NT2/D1 (cell line): ENCODE measurements around the gene ALDH3B2.

Source experiments
- DNase-seq: peaks from one replicate; pipeline ENCODE4 v3.0.0-alpha.2; 2011; ENCODE audit warnings: low read depth, low spot score
- H3K27me3 ChIP-seq: 2 replicates; pipeline ENCODE4 v1.6.0; 2011; ENCODE audit warnings: mild to moderate bottlenecking; ENCODE audit not compliant: insufficient read length, insufficient read depth
- H3K36me3 ChIP-seq: 2 replicates; pipeline ENCODE4 v1.6.1; 2011; ENCODE audit warnings: mild to moderate bottlenecking, low read length, mixed read lengths; ENCODE audit not compliant: insufficient read depth, insufficient read length
- H3K4me1 ChIP-seq: 2 replicates; pipeline ENCODE4 v1.5.1; 2011; ENCODE audit not compliant: insufficient read depth, insufficient read length
- H3K4me3 ChIP-seq: 2 replicates; pipeline ENCODE4 v1.5.1; 2011; ENCODE audit warnings: low read depth; ENCODE audit not compliant: insufficient read length
- H3K9ac ChIP-seq: 2 replicates; pipeline ENCODE4 v1.6.0; 2011; ENCODE audit warnings: low read depth; ENCODE audit not compliant: insufficient read length
- H3K9me3 ChIP-seq: 2 replicates; pipeline ENCODE4 v1.5.1; 2011; ENCODE audit warnings: mild to moderate bottlenecking, low read length; ENCODE audit not compliant: insufficient read depth
- SUZ12 ChIP-seq: IDR thresholded peaks from 2 replicates; pipeline ENCODE4 v1.6.1; 2011; ENCODE audit not compliant: insufficient read length, insufficient read depth; ENCODE audit errors: extremely low read depth
- YY1 ChIP-seq: IDR thresholded peaks from 2 replicates; pipeline ENCODE4 v1.6.1; 2011; ENCODE audit not compliant: insufficient read length, insufficient read depth
- ZNF274 ChIP-seq: IDR thresholded peaks from 2 replicates; pipeline ENCODE4 v1.6.1; 2011; ENCODE audit warnings: mild to moderate bottlenecking, low read depth, low read length

Gene ALDH3B2

GRCh38 chr11:67680696-67681470, 6.5 kb upstream of the ALDH3B2 start:
- Histone ChIP-seq H3K9ac (no peak overlapping the region), H3K4me3 (no peak overlapping the region)

GRCh38 chr11:67675058-67675747, 780 bp upstream of the ALDH3B2 start:
- Histone ChIP-seq H3K36me3 (no peaks in the 10 kb centered on the region), H3K9me3 (no peaks in the 10 kb centered on the region), H3K4me3 (no peak overlapping the region), H3K27me3 (peaks cover 3% of the 10 kb centered on the region), H3K4me1 (peaks cover 7% of the 10 kb centered on the region), H3K9ac (no peak overlapping the region)
- no peak for DNase-seq
- TF ChIP-seq ZNF274 (no peak), SUZ12 (no peak), YY1 (no peak)

More at GRCh38 chr11:67680696-67681470, 6.5 kb upstream of the ALDH3B2 start:
- TF ChIP-seq YY1 = no peak
- H3K36me3 ChIP-seq = no peaks in the 10 kb centered on the region
- H3K27me3 ChIP-seq = no peaks in the 10 kb centered on the region
- no peaks in the 10 kb centered on the region for H3K9me3 ChIP-seq
- no peak for DNase-seq
- H3K4me1 ChIP-seq = no peaks in the 10 kb centered on the region

GRCh38 chr11:67673902-67674301, 521 bp downstream of the ALDH3B2 start:
- TF ChIP-seq SUZ12 (no peak), ZNF274 (no peak), YY1 (no peak)
- peaks cover 3% of the 10 kb centered on the region for H3K27me3 ChIP-seq
- no peaks in the 10 kb centered on the region for H3K9me3 ChIP-seq
- no peak overlapping the region for H3K9ac ChIP-seq
- DNase-seq = no peak
- H3K4me1 ChIP-seq = peaks cover 7% of the 10 kb centered on the region
- no peak overlapping the region for H3K4me3 ChIP-seq
- no peaks in the 10 kb centered on the region for H3K36me3 ChIP-seq

- Histone ChIP-seq H3K27me3 (peaks cover 3% of the 10 kb centered on the region), H3K36me3 (no peaks in the 10 kb centered on the region), H3K4me3 (no peak overlapping the region), H3K4me1 (peaks cover 7% of the 10 kb centered on the region), H3K9ac (no peak overlapping the region), H3K9me3 (no peaks in the 10 kb centered on the region)
- DNase-seq = no peak
- TF ChIP-seq SUZ12 (no peak), ZNF274 (no peak), YY1 (no peak)
These were observed 1.1 kb downstream of the ALDH3B2 start for GRCh38 chr11:67673358-67673757.

- H3K9me3 ChIP-seq = no peaks in the 10 kb centered on the region
- DNase-seq = no peak
- H3K4me1 ChIP-seq = peaks cover 7% of the 10 kb centered on the region
- H3K9ac ChIP-seq = no peak overlapping the region
- no peak overlapping the region for H3K4me3 ChIP-seq
- peaks cover 3% of the 10 kb centered on the region for H3K27me3 ChIP-seq
- H3K36me3 ChIP-seq = no peaks in the 10 kb centered on the region
- TF ChIP-seq ZNF274 (no peak), SUZ12 (no peak), YY1 (no peak)
These were observed 3.3 kb downstream of the ALDH3B2 start for GRCh38 chr11:67671211-67671520.

GRCh38 chr11:67670316-67671210, 3.9 kb downstream of the ALDH3B2 start:
- Histone ChIP-seq H3K27me3 (peaks cover 3% of the 10 kb centered on the region), H3K4me1 (peaks cover 7% of the 10 kb centered on the region), H3K9me3 (no peaks in the 10 kb centered on the region), H3K36me3 (no peaks in the 10 kb centered on the region), H3K4me3 (no peak overlapping the region), H3K9ac (no peak overlapping the region)
- no peak for DNase-seq
- no peak for TF ChIP-seq YY1

- no peak for TF ChIP-seq ZNF274
- no peak for TF ChIP-seq YY1
- TF ChIP-seq SUZ12 = no peak
- Histone ChIP-seq H3K4me3 (no peak overlapping the region), H3K27me3 (no peaks in the 10 kb centered on the region), H3K4me1 (peaks cover 3% of the 10 kb centered on the region), H3K36me3 (no peaks in the 10 kb centered on the region), H3K9ac (no peak overlapping the region), H3K9me3 (no peaks in the 10 kb centered on the region)
- no peak for DNase-seq
These were observed 6.3 kb downstream of the ALDH3B2 start for GRCh38 chr11:67668192-67668551.
